Measurements from ENCODE around the gene SNX3.

DNA sequence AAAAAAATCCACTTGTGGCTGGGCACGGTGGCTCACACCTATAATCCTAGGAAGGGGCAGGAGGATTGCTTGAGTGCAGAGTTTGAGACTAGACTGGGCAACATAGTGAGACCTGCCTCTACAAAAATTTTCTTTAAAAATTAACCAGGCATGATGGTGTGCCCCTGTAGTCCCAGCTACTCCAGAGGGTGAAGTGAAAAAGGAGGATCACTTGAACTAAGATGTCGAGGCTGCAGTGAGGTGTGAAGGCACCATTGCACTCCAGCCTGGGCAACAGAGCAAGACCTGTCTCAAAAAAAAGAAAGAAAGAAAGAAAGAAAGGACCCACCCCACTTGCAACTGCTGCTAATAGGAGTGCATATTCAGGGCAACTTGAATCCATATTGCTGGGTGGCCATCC is 13.7 kb upstream of the SNX3 start:
- TF ChIP-seq, protein P1, sequence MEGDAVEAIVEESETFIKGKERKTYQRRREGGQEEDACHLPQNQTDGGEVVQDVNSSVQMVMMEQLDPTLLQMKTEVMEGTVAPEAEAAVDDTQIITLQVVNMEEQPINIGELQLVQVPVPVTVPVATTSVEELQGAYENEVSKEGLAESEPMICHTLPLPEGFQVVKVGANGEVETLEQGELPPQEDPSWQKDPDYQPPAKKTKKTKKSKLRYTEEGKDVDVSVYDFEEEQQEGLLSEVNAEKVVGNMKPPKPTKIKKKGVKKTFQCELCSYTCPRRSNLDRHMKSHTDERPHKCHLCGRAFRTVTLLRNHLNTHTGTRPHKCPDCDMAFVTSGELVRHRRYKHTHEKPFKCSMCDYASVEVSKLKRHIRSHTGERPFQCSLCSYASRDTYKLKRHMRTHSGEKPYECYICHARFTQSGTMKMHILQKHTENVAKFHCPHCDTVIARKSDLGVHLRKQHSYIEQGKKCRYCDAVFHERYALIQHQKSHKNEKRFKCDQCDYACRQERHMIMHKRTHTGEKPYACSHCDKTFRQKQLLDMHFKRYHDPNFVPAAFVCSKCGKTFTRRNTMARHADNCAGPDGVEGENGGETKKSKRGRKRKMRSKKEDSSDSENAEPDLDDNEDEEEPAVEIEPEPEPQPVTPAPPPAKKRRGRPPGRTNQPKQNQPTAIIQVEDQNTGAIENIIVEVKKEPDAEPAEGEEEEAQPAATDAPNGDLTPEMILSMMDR (conservative IDR thresholded peaks at IDR 0.05; ENCODE audit: low read length): no peak
- no peak for TF ChIP-seq EZH2phosphoT487 (IDR thresholded peaks at IDR 0.05; ENCODE audit: borderline replicate concordance, low read depth, low read length)
